GM23338 (cell line): Measurements from ENCODE around the gene MLANA. TPM values are rescaled to one million over a fixed set of nuclear protein-coding genes. Genes with fewer than 3 reads are reported as not detected.

Experiments used
- ATAC-seq: fragments of 200-7000 bp; cut with Tn5 transposase; 3 replicates; pipeline ENCODE4 v1.9.1; 2020
- DNase-seq: peaks from one replicate; pipeline ENCODE4 v3.0.0-alpha.2; 2015; ENCODE audit warnings: low spot score
- H2AFZ ChIP-seq: fragments of 200-600 bp; sonication (generic); 2 replicates; pipeline ENCODE4 v1.8.0; 2016; ENCODE audit warnings: antibody characterized with exemption, mild to moderate bottlenecking, moderate library complexity
- H3F3A ChIP-seq: fragments of 200-600 bp; sonication (generic); replicated peaks from 2 replicates; pipeline ENCODE4 v1.8.0; 2017; ENCODE audit warnings: antibody characterized with exemption, mixed run types, low read depth
- H3K27ac ChIP-seq: fragments of 200-600 bp; sonication (generic); 2 replicates; pipeline ENCODE4 v1.6.1; 2016; ENCODE audit warnings: low read depth
- H3K27me3 ChIP-seq: fragments of 200-600 bp; sonication (generic); 2 replicates; pipeline ENCODE4 v1.8.0; 2016; ENCODE audit warnings: mild to moderate bottlenecking, mixed run types, moderate library complexity; ENCODE audit not compliant: insufficient read depth
- H3K36me3 ChIP-seq: fragments of 200-600 bp; sonication (generic); 2 replicates; pipeline ENCODE4 v1.8.0; 2016; ENCODE audit warnings: mild to moderate bottlenecking; ENCODE audit not compliant: insufficient read depth
- H3K4me1 ChIP-seq: fragments of 200-600 bp; sonication (generic); 2 replicates; pipeline ENCODE4 v1.8.0; 2016; ENCODE audit warnings: mild to moderate bottlenecking, moderate library complexity; ENCODE audit not compliant: insufficient read depth
- H3K4me2 ChIP-seq: fragments of 200-600 bp; sonication (generic); 2 replicates; pipeline ENCODE4 v1.7.1; 2017; ENCODE audit warnings: mixed run types
- H3K4me3 ChIP-seq: fragments of 200-600 bp; sonication (generic); 2 replicates; pipeline ENCODE4 v1.6.1; 2016; ENCODE audit warnings: mixed run types
- H3K79me2 ChIP-seq: fragments of 200-600 bp; sonication (generic); replicated peaks from 2 replicates; pipeline ENCODE4 v1.8.0; 2017; ENCODE audit warnings: mild to moderate bottlenecking; ENCODE audit not compliant: insufficient read depth
- H3K9me2 ChIP-seq: fragments of 200-600 bp; sonication (generic); 2 replicates; pipeline ENCODE4 v1.8.0; 2017; ENCODE audit not compliant: insufficient read depth
- H4K20me1 ChIP-seq: fragments of 200-600 bp; sonication (generic); replicated peaks from 2 replicates; pipeline ENCODE4 v1.8.0; 2017; ENCODE audit warnings: mild to moderate bottlenecking; ENCODE audit not compliant: insufficient read depth
- H3K27ac Mint-ChIP-seq: 2 replicates; pipeline ENCODE4 v1.8.0; 2020; ENCODE audit warnings: inconsistent platforms, mild to moderate bottlenecking, moderate library complexity, mixed read lengths
- H3K27me3 Mint-ChIP-seq: 3 replicates; pipeline ENCODE4 v1.8.0; 2022; ENCODE audit warnings: low read depth, mild to moderate bottlenecking, moderate library complexity, mixed read lengths, inconsistent platforms; ENCODE audit not compliant: insufficient read depth, poor library complexity
- H3K36me3 Mint-ChIP-seq: 3 replicates; pipeline ENCODE4 v1.8.0; 2021; ENCODE audit warnings: low read depth, mild to moderate bottlenecking, inconsistent platforms, moderate library complexity, mixed read lengths
- H3K4me1 Mint-ChIP-seq: 3 replicates; pipeline ENCODE4 v1.8.0; 2020; ENCODE audit warnings: mild to moderate bottlenecking, inconsistent platforms, mixed read lengths
- H3K4me3 Mint-ChIP-seq: 3 replicates; pipeline ENCODE4 v1.8.0; 2021; ENCODE audit warnings: moderate library complexity, mild to moderate bottlenecking, inconsistent platforms, mixed read lengths
- H3K9me3 Mint-ChIP-seq: 3 replicates; pipeline ENCODE4 v1.8.0; 2020; ENCODE audit warnings: moderate library complexity, mild to moderate bottlenecking, inconsistent platforms, mixed read lengths
- EZH2 ChIP-seq: fragments of 200-600 bp; sonication (generic); IDR thresholded peaks from one replicate; pipeline ENCODE4 v1.8.0; 2017; ENCODE audit warnings: antibody characterized with exemption, mild to moderate bottlenecking, low read depth; ENCODE audit not compliant: unreplicated experiment
- EZH2phosphoT487 ChIP-seq: fragments of 200-600 bp; sonication (generic); IDR thresholded peaks from one replicate; pipeline ENCODE4 v1.8.1; 2018; ENCODE audit warnings: antibody characterized with exemption; ENCODE audit not compliant: unreplicated experiment
- JUNB ChIP-seq: IDR thresholded peaks from one replicate; pipeline ENCODE4 v1.6.1; 2016; ENCODE audit warnings: antibody characterized with exemption; ENCODE audit not compliant: unreplicated experiment
- NANOG ChIP-seq: IDR thresholded peaks from 2 replicates; pipeline ENCODE4 v1.6.1; 2016; ENCODE audit warnings: antibody characterized with exemption, borderline replicate concordance
- POLR2AphosphoS5 ChIP-seq: IDR thresholded peaks from 2 replicates; pipeline ENCODE4 v1.6.1; 2016; ENCODE audit warnings: antibody characterized with exemption, low read depth
- STAT1 ChIP-seq: IDR thresholded peaks from one replicate; pipeline ENCODE4 v1.6.1; 2016; ENCODE audit warnings: antibody characterized with exemption; ENCODE audit not compliant: unreplicated experiment
- ZNF114 ChIP-seq: fragments of 250-450 bp; sonication (Bioruptor Pico); IDR thresholded peaks from 2 replicates; pipeline ENCODE4 v1.5.0; 2020; ENCODE audit warnings: mild to moderate bottlenecking, moderate library complexity
- ZNF331 ChIP-seq: fragments of 250-450 bp; sonication (Bioruptor Pico); IDR thresholded peaks from 2 replicates; pipeline ENCODE4 v1.5.0; 2020; ENCODE audit warnings: low read depth, mild to moderate bottlenecking, moderate library complexity
- ZNF462 ChIP-seq: fragments of 250-450 bp; sonication (Bioruptor Pico); IDR thresholded peaks from 2 replicates; pipeline ENCODE4 v1.5.0; 2020; ENCODE audit warnings: mild to moderate bottlenecking, moderate library complexity
- polyA plus RNA-seq: library from polyadenylated mRNA; unstranded; fragments of >200 nt; fragmentation: Nextera tagmentation; extraction: Ambion mirVana; gene quantifications from 2 replicates; pipeline ENCODE4 v1.2.1, GENCODE V29; 2016
- total RNA-seq: library from RNA; depleted of rRNA; stranded (reverse); fragments of >200 nt; shearing (Covaris generic); gene quantifications from 2 replicates; pipeline ENCODE4 v1.2.3, GENCODE V29; 2014
- TF ChIP-seq, protein P1 (sequence below), 2 experiments: fragments of 200-600 bp in 1 of 2; sonication (generic) in 1 of 2; conservative IDR thresholded peaks; 2 replicates each; pipeline versions ENCODE4 v1.5.1 to v1.6.1; 2016 to 2017; ENCODE audit warnings: antibody characterized with exemption in 2 of 2, low read depth in 2 of 2, mild to moderate bottlenecking in 2 of 2, moderate library complexity in 1 of 2
- TF ChIP-seq, protein P2 (sequence below): IDR thresholded peaks from 2 replicates; pipeline ENCODE4 v1.6.1; 2016; ENCODE audit warnings: antibody characterized with exemption

MLANA gene
- total and polyA plus RNA-seq, 2 experiments from 2014 or later = not detected

DNA sequence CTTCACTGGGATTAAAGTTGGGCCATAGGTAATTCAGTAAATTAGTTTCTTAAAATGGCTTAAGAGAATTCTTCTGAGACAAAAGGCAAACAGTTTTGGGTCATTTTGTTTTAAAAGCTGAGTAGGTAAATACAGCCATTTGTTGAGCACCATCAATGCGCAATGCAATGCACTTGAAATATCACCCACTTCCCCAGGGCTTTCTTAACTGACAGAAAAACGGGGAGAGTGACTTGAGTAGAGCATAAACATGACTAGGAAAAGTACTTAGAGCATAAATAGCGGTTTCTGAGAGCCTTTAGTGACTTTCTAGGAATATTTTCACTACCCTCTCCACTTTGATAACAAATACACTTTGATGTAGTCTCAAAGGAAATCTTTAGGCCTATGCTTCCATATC, 27.2 kb downstream of the MLANA start (continued):
- TF ChIP-seq ZNF462 (CRISPR knock-in tag) = no peak
- TF ChIP-seq, protein P1, sequence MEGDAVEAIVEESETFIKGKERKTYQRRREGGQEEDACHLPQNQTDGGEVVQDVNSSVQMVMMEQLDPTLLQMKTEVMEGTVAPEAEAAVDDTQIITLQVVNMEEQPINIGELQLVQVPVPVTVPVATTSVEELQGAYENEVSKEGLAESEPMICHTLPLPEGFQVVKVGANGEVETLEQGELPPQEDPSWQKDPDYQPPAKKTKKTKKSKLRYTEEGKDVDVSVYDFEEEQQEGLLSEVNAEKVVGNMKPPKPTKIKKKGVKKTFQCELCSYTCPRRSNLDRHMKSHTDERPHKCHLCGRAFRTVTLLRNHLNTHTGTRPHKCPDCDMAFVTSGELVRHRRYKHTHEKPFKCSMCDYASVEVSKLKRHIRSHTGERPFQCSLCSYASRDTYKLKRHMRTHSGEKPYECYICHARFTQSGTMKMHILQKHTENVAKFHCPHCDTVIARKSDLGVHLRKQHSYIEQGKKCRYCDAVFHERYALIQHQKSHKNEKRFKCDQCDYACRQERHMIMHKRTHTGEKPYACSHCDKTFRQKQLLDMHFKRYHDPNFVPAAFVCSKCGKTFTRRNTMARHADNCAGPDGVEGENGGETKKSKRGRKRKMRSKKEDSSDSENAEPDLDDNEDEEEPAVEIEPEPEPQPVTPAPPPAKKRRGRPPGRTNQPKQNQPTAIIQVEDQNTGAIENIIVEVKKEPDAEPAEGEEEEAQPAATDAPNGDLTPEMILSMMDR (conservative IDR thresholded peaks at IDR 0.05; ENCODE audit: low read depth in 2 of 2) = no peak
- TF ChIP-seq JUNB = no peak
- no peak for TF ChIP-seq EZH2phosphoT487
- no peak for TF ChIP-seq EZH2

DNA sequence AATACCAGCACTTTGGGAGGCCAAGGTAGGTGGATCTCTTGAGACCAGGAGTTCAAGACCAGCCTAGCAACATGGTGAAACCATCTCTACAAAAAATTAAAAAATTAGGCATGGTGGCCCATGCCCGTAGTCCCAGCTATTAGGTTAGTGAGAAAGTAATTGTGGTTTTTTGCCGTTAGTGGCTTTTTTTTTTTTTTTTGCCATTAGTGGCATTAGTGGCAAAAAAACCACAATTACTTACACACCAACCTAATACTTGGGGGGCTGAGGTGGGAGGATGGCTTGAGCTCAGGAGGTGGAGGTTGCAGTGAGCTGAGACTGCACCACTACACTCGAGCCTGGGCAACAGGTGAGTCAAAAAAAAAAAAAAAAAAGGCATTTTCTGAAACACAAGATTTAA, 27.8 kb downstream of the MLANA start:
- no peaks in the 10 kb centered on the region; the same call in 1 of the 2 replicates for H3K36me3 ChIP-seq
- no peak overlapping the region for H3K27ac ChIP-seq
- H3K27me3 Mint-ChIP-seq = no peaks in the 10 kb centered on the region
- no peaks in the 10 kb centered on the region for H3K9me3 Mint-ChIP-seq
- H3K4me1 Mint-ChIP-seq = no peaks in the 10 kb centered on the region
- no peak overlapping the region for H3K4me3 Mint-ChIP-seq
- no peaks in the 10 kb centered on the region for H3F3A ChIP-seq
- ATAC-seq = no peak
- H3K27me3 ChIP-seq = no peaks in the 10 kb centered on the region
- no peak overlapping the region for H2AFZ ChIP-seq
- no peak overlapping the region for H3K4me2 ChIP-seq
- no peak for DNase-seq
- no peaks in the 10 kb centered on the region for H3K4me1 ChIP-seq
- no peaks in the 10 kb centered on the region for H3K79me2 ChIP-seq
- no peaks in the 10 kb centered on the region for H3K9me2 ChIP-seq
- H3K36me3 Mint-ChIP-seq = peaks cover 6% of the 10 kb centered on the region; the same call in 1 of the 3 replicates
- H4K20me1 ChIP-seq = no peaks in the 10 kb centered on the region; the same call in 1 of the 2 replicates
- H3K27ac Mint-ChIP-seq = no peak overlapping the region
- H3K4me3 ChIP-seq = no peak overlapping the region
- TF ChIP-seq NANOG (no peak), STAT1 (no peak), ZNF114 (CRISPR knock-in tag) (no peak), ZNF331 (CRISPR knock-in tag) (no peak), JUNB (no peak), EZH2 (no peak), POLR2AphosphoS5 (no peak)
- TF ChIP-seq, protein P2, sequence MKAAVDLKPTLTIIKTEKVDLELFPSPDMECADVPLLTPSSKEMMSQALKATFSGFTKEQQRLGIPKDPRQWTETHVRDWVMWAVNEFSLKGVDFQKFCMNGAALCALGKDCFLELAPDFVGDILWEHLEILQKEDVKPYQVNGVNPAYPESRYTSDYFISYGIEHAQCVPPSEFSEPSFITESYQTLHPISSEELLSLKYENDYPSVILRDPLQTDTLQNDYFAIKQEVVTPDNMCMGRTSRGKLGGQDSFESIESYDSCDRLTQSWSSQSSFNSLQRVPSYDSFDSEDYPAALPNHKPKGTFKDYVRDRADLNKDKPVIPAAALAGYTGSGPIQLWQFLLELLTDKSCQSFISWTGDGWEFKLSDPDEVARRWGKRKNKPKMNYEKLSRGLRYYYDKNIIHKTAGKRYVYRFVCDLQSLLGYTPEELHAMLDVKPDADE = no peak
- TF ChIP-seq, protein P1 (conservative IDR thresholded peaks at IDR 0.05; ENCODE audit: low read depth in 2 of 2) = no peak
